Measurements from ENCODE around the gene PLEKHO1. TPM values are rescaled to one million over a fixed set of nuclear protein-coding genes. Genes with fewer than 3 reads are reported as not detected.

The PLEKHO1 gene, protein sequence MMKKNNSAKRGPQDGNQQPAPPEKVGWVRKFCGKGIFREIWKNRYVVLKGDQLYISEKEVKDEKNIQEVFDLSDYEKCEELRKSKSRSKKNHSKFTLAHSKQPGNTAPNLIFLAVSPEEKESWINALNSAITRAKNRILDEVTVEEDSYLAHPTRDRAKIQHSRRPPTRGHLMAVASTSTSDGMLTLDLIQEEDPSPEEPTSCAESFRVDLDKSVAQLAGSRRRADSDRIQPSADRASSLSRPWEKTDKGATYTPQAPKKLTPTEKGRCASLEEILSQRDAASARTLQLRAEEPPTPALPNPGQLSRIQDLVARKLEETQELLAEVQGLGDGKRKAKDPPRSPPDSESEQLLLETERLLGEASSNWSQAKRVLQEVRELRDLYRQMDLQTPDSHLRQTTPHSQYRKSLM
- total RNA-seq: 10 to 100 TPM; 53.3 to 73.8 (median 64.6) TPM
- total RNA-seq (2013): 107 TPM

DNA sequence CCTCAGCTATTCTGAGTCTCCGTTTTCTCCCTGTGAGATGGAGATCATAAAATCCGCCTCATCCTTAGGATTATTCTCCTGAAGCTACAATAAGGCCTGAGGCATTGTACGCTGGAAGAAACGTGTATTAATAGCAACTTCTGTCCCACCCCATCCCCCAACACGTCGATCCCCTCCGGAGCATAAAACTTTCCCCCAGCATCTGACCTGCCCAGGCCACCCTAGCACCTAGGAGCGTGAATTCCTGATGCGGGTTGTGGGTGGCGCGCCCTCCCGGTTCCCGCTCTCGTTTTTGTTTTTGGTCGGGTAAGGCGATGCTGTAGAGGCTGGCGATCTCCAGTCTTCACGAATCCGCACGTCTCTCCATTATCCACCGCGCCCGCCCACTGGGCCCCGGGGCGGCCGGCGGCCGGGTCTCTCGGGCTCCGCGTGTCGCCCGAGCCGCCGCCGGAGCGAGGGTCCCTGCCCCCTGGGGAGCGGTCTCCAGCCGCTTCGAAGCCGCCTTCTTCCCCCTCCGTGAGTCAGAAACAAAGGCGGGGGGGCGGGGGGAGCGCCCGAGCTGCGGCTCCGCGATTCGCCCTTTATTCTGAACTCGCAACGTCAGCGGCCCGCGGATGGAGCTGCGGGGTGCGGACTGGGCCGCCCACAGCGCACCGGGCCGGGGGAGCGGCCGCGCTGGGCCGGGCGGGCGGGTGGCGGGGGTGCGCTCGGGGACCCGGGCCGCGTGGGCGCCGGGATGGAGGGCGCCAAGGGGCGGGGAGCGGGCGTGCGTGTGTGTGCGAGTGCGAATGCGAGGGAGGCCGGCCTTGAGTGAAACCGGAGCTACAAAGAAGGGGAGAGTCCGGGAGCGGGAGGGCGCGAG is at the start of gene PLEKHO1:
Gene PLEKHO1, plus strand, starts transcription at position 646 of the 862 bp plus-strand sequence. CDS start 342 bp downstream, outside the sequence.
- Histone ChIP-seq H3K27me3 (ENCODE audit: control insufficient read depth, insufficient read depth, low read length) (no peaks in the 10 kb centered on the region), H3K36me3 (ENCODE audit: control insufficient read depth, insufficient read depth, low read length) (peaks cover 11% of the 10 kb centered on the region), H3K4me1 (ENCODE audit: control insufficient read depth, insufficient read depth, low read length) (peaks cover 32% of the 10 kb centered on the region), H3K9me3 (ENCODE audit: control insufficient read depth, insufficient read depth, low read length) (no peaks in the 10 kb centered on the region), H3K4me3 (ENCODE audit: low read length) (peak within 1 kb of the TSS; percentile 79), H3K27ac (ENCODE audit: low read length) (peak within 1 kb of the TSS; percentile 79)
- peak within 1 kb of the TSS; percentile 96 for H3K4me3 Mint-ChIP-seq
- H3K27me3 Mint-ChIP-seq (ENCODE audit: low read depth in 2 of 2): no peaks in the 10 kb centered on the region
- no peaks in the 10 kb centered on the region for H3K9me3 Mint-ChIP-seq
- H3K4me1 Mint-ChIP-seq: peaks cover 32 to 47% of the 10 kb centered on the region in 2 donors
- under 1% methylated on average over 89 of the region's 89 CpGs for WGBS (ENCODE audit: insufficient coverage)
- peak within 1 kb of the TSS; percentile 88 to 95 for H3K27ac Mint-ChIP-seq
- TF ChIP-seq, protein P1, sequence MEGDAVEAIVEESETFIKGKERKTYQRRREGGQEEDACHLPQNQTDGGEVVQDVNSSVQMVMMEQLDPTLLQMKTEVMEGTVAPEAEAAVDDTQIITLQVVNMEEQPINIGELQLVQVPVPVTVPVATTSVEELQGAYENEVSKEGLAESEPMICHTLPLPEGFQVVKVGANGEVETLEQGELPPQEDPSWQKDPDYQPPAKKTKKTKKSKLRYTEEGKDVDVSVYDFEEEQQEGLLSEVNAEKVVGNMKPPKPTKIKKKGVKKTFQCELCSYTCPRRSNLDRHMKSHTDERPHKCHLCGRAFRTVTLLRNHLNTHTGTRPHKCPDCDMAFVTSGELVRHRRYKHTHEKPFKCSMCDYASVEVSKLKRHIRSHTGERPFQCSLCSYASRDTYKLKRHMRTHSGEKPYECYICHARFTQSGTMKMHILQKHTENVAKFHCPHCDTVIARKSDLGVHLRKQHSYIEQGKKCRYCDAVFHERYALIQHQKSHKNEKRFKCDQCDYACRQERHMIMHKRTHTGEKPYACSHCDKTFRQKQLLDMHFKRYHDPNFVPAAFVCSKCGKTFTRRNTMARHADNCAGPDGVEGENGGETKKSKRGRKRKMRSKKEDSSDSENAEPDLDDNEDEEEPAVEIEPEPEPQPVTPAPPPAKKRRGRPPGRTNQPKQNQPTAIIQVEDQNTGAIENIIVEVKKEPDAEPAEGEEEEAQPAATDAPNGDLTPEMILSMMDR (IDR thresholded peaks at IDR 0.05): no peak
- ATAC-seq: peak; percentile 70 to 83 (median 76)
- DNase-seq: peak; percentile 71 to 89
- intact Hi-C loops (cut with micrococcal nuclease): loop anchor here (5.0 kb wide), 3 partner anchors 37 to 82 kb away; partner anchors contain the start of gene VPS45
- no peaks in the 10 kb centered on the region for H3K36me3 Mint-ChIP-seq

DNA sequence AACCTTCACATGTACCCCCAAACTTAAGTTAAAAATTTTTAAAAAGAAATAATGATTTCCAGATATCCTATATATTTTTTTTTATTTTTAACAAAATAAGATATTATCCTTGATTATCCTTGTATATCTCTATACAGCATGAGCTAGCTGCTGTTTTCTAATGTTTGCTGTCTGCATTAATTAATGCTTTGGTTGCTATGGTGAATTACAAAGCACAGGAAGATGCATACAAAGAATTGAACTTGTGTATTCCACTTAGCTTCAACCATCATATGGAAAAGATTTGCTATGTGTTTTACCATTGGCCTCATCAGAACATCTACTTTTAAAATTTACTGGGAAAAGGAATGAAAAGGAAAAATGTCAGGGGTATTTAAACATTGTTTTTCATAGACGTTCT is 46.7 kb upstream of the PLEKHO1 start:
- ATAC-seq (no peak), DNase-seq (peak in 1 of 2 donors; percentile 31)
- Histone ChIP-seq H3K4me1 (ENCODE audit: control insufficient read depth, insufficient read depth, low read length) (no peaks in the 10 kb centered on the region), H3K27ac (ENCODE audit: low read length) (no peak overlapping the region), H3K9me3 (ENCODE audit: control insufficient read depth, insufficient read depth, low read length) (no peaks in the 10 kb centered on the region), H3K4me3 (ENCODE audit: low read length) (no peak overlapping the region), H3K36me3 (ENCODE audit: control insufficient read depth, insufficient read depth, low read length) (peaks cover 9% of the 10 kb centered on the region), H3K27me3 (ENCODE audit: control insufficient read depth, insufficient read depth, low read length) (no peaks in the 10 kb centered on the region)
- Mint-ChIP-seq H3K36me3 (peaks cover 7% of the 10 kb centered on the region), H3K27ac (no peak overlapping the region), H3K9me3 (no peaks in the 10 kb centered on the region), H3K4me1 (peaks cover 13 to 21% of the 10 kb centered on the region in 2 donors), H3K4me3 (no peak overlapping the region), H3K27me3 (ENCODE audit: low read depth in 2 of 2) (no peaks in the 10 kb centered on the region)
- intact Hi-C loops (cut with micrococcal nuclease): no loop called here
- no CpG with 5 or more reads among the region's 1 CpG for WGBS (ENCODE audit: insufficient coverage)
- TF ChIP-seq, protein P1 (IDR thresholded peaks at IDR 0.05): no peak

DNA sequence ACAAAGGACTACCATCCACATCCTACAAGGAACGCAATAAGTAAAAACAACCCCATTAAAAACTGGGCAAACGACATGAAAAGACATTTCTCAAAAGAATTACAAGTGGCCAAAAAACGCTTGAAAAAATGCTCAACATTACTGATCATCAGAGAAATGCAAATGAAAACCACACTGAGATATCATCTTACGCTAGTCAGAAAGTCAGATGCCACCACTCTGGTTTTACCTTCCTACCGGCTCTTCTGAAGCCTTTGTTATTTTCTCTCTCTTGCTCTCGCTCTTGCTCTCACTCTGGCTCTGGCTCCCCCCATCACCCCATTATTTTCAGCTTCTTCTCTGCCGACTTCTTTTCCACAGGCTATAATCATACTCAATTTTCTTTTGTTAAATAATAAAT is 43.4 kb upstream of the PLEKHO1 start:
- no peak overlapping the region for H3K27ac ChIP-seq (ENCODE audit: low read length)

More for the DNA sequence above, 43.4 kb upstream of the PLEKHO1 start:
- peak in 1 of 3 donors; percentile 41 for ATAC-seq
- H3K9me3 ChIP-seq (ENCODE audit: control insufficient read depth, insufficient read depth, low read length): no peaks in the 10 kb centered on the region
- 37% methylated on average over 7 of the region's 7 CpGs for WGBS (ENCODE audit: insufficient coverage)
- Mint-ChIP-seq H3K27me3 (ENCODE audit: low read depth in 2 of 2) (no peaks in the 10 kb centered on the region), H3K4me1 (peaks cover 41 to 51% of the 10 kb centered on the region in 2 donors), H3K27ac (peak overlapping the region; percentile 22 to 36), H3K4me3 (no peak overlapping the region), H3K9me3 (no peaks in the 10 kb centered on the region), H3K36me3 (peaks cover 7% of the 10 kb centered on the region)
- TF ChIP-seq, protein P1 (IDR thresholded peaks at IDR 0.05): no peak
- H3K27me3 ChIP-seq (ENCODE audit: control insufficient read depth, insufficient read depth, low read length): no peaks in the 10 kb centered on the region
- no peaks in the 10 kb centered on the region for H3K36me3 ChIP-seq (ENCODE audit: control insufficient read depth, insufficient read depth, low read length)
- H3K4me3 ChIP-seq (ENCODE audit: low read length): no peak overlapping the region
- intact Hi-C loops (cut with micrococcal nuclease): no loop called here
- peak in 1 of 2 donors; percentile 73 for DNase-seq
- peaks cover 10% of the 10 kb centered on the region for H3K4me1 ChIP-seq (ENCODE audit: control insufficient read depth, insufficient read depth, low read length)
